Right lung (tissue), 5 donors: ENCODE data around the gene HPSE2. TPM values are rescaled to one million over a fixed set of nuclear protein-coding genes. Genes with fewer than 3 reads are reported as not detected.

Experiments
- DNase-seq, 2 donors: peaks; one replicate each; pipeline ENCODE4 v3.0.0-alpha.2; 2013
- polyA plus RNA-seq, 5 donors: library from polyadenylated mRNA; unstranded; fragments of 120-200 nt; gene quantifications; one replicate each; pipeline versions ENCODE4 v1.2.1 to v1.2.3, GENCODE V29; 2013; ENCODE audit warnings: inconsistent platforms in 1 of 5, low replicate concordance in 1 of 5; ENCODE audit not compliant: insufficient read length in 5 of 5, insufficient read depth in 1 of 5

HPSE2 gene
- polyA plus RNA-seq, 5 donors, result 11.9 to 19.1 (median 13.8) TPM

GRCh38 chr10:98414932-98415730, 820.5 kb downstream of the HPSE2 start, which contains the start of gene PYROXD2:
TSS of gene PYROXD2 (minus strand) at chr10:98415182. CDS start at chr10:98415135, 47 bp downstream.
- DNase-seq, result peak; percentile 91 to 93

GRCh38 chr10:98414578-98414931, 821.1 kb downstream of the HPSE2 start:
- no peak for DNase-seq

DNA sequence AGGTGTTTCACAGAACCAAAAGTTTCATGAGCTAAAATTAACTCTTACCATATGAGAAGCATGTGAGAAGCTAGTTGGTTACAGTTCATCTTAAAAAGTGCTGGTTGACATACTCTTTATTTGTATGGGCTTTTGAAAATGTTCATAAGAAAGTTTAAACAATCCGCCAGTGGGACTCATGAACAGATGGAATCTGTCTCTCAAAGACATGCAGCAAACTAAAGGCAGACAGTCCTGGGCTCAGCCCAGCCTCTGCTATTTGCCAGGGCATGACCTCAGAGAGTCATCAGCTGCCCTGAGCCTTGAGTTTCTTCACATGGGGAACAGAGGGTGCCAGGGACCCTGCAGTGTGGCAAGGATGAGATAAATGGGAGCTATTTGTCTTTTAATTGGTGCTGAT, 823.9 kb downstream of the HPSE2 start:
- no peak for DNase-seq

DNA sequence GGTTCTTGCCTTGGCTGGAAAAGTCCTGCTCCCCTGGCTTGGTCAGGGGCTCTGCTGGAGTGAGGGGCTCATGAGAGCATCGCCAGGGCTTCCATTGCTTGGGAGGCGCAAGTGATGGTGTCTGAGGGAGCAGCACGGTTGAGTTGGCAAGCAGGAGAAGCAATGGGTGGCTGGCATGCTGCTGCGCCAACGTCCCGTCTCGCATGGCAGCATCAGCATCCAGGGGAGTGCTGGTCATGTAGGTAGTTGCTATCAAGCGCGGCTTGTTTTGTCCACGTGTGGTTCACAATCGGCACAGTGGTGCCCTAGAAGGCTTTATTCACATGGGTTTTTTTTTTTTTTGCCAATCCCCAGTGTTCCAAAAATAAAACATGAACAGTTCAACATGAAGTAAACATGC, 824.5 kb downstream of the HPSE2 start:
- no peak for DNase-seq

GRCh38 chr10:98410759-98411158, 824.9 kb downstream of the HPSE2 start:
- DNase-seq, result no peak

GRCh38 chr10:98410135-98410743, 825.4 kb downstream of the HPSE2 start:
- no peak for DNase-seq

- DNase-seq, result no peak
These were observed 826.9 kb downstream of the HPSE2 start for GRCh38 chr10:98408799-98409198.

DNA sequence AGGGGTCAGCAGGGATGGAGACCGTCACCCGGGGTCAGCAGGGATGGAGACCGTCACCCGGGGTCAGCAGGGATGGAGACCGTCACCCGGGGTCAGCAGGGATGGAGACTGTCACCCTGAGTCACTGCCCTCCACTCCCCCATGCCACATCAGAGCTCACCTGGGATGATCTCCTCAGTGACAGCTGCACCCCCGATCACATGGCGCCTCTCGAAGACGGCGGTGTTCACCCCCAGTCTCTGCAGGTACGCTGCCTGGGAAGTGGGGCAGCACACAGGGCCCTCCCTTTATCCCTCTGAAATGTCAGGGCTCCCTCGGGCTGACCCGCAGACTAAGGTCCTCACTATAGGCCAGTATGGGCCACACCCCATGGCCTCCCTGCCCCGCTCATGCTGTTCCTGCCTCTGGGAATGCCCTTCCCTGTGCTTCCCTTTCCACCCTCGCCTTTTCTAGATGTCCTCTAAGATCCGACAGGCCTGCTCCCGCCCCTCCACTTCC, 827.9 kb downstream of the HPSE2 start:
- DNase-seq, result no peak

Other genes with a start within 250 kb of the HPSE2 start
- gene CNNM1, start 93.5 kb upstream of the HPSE2 start, polyA plus RNA-seq, result under 1 TPM; 0.22 to 0.33 (median 0.28) TPM
- gene GOT1, start 194.8 kb upstream of the HPSE2 start, polyA plus RNA-seq, result 10 to 100 TPM; 27.6 to 30.8 (median 28.6) TPM